ENCODE data around the gene DBET.
"Not testable (repeated sequence)": the region's sequence is repeated elsewhere in the genome, so short reads cannot be mapped to it uniquely, and the experiment has no call there.

DNA sequence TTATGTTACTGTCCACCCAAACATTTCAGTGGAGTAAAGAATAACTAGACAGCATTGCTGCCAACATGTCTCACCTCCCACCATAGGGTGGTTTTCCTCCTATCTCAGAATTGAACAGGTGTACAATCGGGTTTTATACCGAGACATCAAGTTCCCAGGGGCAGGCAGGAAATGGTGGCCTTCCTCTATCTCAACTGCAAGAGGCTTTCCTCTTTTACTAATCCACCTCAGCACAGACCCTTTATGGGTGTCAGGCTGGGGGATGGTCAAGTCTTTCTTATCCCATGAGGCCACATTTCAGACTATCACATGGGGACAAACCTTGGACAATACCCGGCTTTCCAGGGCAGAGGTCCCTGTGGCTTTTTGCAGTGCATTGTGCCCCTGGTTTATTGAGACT, 48.6 kb downstream of the DBET start:
- TF ChIP-seq POLR2A (IDR thresholded peaks at IDR 0.05; ENCODE audit: low read length); GATA1 (IDR thresholded peaks at IDR 0.05; ENCODE audit: low read depth, low read length): not testable (repeated sequence)
